Measurements from ENCODE around the gene HEPN1. TPM values are rescaled to one million over a fixed set of nuclear protein-coding genes. Genes with fewer than 3 reads are reported as not detected.

HEPN1 gene
- total RNA-seq, 2 donors from 2014 or later, result not detected

DNA sequence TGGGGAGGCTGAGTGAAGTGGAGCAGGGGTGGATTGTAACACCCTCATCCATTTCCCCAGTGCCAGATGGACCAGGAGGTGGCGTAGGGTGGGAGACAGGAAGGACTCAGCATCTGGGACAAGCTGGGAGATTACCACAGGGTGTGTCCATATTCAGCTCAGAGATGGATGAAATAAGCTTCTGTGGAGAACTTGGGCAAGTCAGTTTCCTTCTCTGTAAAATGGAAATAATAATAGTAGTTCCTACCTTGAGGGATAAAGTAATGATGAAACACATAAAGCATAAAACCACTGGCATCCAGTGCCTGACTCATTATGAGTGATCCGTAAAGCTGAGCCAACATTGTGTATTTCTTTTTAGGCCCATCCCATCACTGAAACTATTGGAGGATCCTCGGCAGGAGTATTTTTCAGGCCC, 20.8 kb upstream of the HEPN1 start:
- no peak for DNase-seq
- no peaks in the 10 kb centered on the region for H3K36me3 ChIP-seq
- no peaks in the 10 kb centered on the region for H3K27me3 ChIP-seq
- TF ChIP-seq, protein P1, sequence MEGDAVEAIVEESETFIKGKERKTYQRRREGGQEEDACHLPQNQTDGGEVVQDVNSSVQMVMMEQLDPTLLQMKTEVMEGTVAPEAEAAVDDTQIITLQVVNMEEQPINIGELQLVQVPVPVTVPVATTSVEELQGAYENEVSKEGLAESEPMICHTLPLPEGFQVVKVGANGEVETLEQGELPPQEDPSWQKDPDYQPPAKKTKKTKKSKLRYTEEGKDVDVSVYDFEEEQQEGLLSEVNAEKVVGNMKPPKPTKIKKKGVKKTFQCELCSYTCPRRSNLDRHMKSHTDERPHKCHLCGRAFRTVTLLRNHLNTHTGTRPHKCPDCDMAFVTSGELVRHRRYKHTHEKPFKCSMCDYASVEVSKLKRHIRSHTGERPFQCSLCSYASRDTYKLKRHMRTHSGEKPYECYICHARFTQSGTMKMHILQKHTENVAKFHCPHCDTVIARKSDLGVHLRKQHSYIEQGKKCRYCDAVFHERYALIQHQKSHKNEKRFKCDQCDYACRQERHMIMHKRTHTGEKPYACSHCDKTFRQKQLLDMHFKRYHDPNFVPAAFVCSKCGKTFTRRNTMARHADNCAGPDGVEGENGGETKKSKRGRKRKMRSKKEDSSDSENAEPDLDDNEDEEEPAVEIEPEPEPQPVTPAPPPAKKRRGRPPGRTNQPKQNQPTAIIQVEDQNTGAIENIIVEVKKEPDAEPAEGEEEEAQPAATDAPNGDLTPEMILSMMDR (IDR thresholded peaks at IDR 0.05), result no peak
- no peak overlapping the region for H3K4me3 ChIP-seq
- no peaks in the 10 kb centered on the region for H3K4me1 ChIP-seq
- no peaks in the 10 kb centered on the region for H3K9me3 ChIP-seq
- no peak overlapping the region for H3K27ac ChIP-seq
- no peak overlapping the region for H3K9ac ChIP-seq (ENCODE audit: low read depth in 2 of 2, low read length in 2 of 2)
- intact Hi-C loops (cut with DNase I), result no loop called here

DNA sequence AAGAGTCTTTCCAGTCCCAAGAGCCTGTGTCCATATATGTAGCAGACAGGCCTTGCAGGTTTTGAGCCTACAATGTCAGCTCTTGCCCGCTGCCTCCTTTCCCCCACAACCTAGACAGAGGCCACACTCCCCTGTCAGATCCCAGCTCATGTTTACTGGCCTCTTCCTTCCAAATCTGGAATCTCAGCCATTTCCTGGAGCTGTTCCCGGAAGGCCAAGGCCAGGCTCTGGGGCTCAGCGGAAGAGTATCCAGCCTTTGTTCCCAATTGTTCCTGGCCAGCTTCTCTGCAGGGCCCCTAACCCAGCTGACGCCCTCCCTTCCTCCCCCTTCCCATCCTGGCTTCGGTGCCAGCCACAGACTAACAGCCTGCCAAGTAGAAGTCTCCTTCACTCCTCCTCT, 20.3 kb upstream of the HEPN1 start:
- Histone ChIP-seq H3K9ac (ENCODE audit: low read depth in 2 of 2, low read length in 2 of 2) (no peak overlapping the region), H3K4me3 (no peak overlapping the region), H3K36me3 (no peaks in the 10 kb centered on the region), H3K27me3 (no peaks in the 10 kb centered on the region), H3K9me3 (no peaks in the 10 kb centered on the region), H3K4me1 (no peaks in the 10 kb centered on the region), H3K27ac (no peak overlapping the region)
- intact Hi-C loops (cut with DNase I), result no loop called here
- TF ChIP-seq, protein P1 (IDR thresholded peaks at IDR 0.05), result no peak
- no peak for DNase-seq

DNA sequence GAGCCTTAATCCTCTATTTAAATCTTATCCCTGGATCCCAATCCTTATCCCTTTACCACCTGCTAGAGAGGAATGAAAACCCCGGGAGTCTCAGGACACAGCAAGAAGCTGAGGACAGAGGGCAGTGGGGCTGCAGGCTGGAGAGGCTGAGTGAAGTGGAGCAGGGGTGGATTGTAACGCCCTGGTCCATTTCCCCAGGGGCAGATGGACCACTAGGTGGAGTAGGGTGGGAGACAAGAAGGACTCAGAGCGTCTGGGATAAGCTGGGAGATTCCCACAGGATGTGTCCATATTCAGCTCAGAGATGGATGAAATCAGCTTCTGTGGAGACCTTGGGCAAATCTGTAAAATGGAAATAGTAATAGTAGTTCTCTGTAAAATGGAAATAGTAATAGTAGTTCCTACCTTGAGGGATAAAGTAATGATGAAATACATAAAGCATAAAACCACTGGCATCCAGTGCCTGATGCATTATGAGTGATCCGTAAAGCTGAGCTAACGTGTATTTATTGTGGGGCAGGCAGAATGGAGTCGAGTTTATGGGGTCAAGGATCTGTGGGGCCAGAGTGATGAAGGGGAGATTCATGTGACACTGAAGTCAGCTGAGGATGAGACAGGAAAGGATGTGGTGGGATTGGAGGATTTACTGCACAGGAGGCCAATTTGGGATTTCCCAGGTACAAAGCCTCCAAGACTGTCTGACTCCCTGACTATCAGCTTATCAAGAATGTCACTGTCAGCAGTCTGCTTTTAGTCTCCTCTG, 19.5 kb upstream of the HEPN1 start:
- Histone ChIP-seq H3K9ac (ENCODE audit: low read depth in 2 of 2, low read length in 2 of 2) (no peak overlapping the region), H3K4me3 (no peak overlapping the region), H3K27me3 (no peaks in the 10 kb centered on the region), H3K27ac (no peak overlapping the region), H3K4me1 (no peaks in the 10 kb centered on the region), H3K36me3 (no peaks in the 10 kb centered on the region), H3K9me3 (no peaks in the 10 kb centered on the region)
- TF ChIP-seq, protein P1 (IDR thresholded peaks at IDR 0.05), result no peak
- intact Hi-C loops (cut with DNase I), result no loop called here
- DNase-seq, result no peak

DNA sequence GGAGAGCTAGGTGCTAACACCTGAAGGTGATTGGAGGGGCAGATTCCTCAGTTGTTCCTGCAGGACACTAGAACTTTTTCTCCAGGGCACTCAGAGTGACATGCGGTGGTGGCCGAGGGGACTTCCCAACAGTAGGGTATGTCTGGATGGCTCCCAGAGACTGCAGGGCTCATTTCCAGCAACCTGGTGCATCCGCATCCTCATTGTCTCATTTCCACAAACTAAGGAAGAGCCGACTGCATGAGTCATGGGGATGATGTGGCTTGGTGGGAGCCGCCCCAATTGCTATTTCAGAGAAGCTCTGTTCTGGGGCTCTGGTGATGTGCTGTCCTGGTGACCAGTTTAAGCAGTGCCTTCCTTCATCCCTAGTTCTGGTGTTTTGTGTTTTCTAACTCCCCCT, 18.6 kb upstream of the HEPN1 start:
- H3K27me3 ChIP-seq, result no peaks in the 10 kb centered on the region
- H3K36me3 ChIP-seq, result no peaks in the 10 kb centered on the region
- DNase-seq, result no peak
- H3K9me3 ChIP-seq, result no peaks in the 10 kb centered on the region
- H3K9ac ChIP-seq (ENCODE audit: low read depth in 2 of 2, low read length in 2 of 2), result no peak overlapping the region
- intact Hi-C loops (cut with DNase I), result no loop called here
- H3K27ac ChIP-seq, result no peak overlapping the region
- no peak overlapping the region for H3K4me3 ChIP-seq
- no peaks in the 10 kb centered on the region for H3K4me1 ChIP-seq
- TF ChIP-seq, protein P1 (IDR thresholded peaks at IDR 0.05), result no peak

DNA sequence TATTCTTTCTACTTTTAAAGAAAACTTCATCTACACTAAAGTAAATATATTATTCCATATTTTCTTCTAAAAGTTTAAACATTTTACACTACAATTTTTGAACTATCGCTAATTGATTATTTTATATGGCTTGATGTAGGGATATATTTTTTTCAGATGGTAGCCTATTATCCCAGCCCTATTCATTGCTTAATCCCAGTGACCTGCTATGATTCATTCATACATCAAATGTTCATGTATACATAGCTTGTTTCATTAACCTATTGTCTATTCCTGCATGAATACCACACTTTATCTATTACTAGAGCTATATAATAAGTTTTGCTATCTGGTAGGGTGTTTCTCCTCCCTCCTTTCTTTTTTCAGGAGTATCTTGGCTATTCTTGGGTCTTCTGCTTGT, 16.4 kb upstream of the HEPN1 start:
- Histone ChIP-seq H3K27ac (no peak overlapping the region), H3K36me3 (no peaks in the 10 kb centered on the region), H3K4me3 (no peak overlapping the region), H3K4me1 (no peaks in the 10 kb centered on the region), H3K27me3 (no peaks in the 10 kb centered on the region), H3K9ac (ENCODE audit: low read depth in 2 of 2, low read length in 2 of 2) (no peak overlapping the region), H3K9me3 (no peaks in the 10 kb centered on the region)
- intact Hi-C loops (cut with DNase I), result no loop called here
- TF ChIP-seq, protein P1 (IDR thresholded peaks at IDR 0.05), result no peak
- no peak for DNase-seq
